ENCODE data around the gene DCLK3.

DCLK3 gene

DNA sequence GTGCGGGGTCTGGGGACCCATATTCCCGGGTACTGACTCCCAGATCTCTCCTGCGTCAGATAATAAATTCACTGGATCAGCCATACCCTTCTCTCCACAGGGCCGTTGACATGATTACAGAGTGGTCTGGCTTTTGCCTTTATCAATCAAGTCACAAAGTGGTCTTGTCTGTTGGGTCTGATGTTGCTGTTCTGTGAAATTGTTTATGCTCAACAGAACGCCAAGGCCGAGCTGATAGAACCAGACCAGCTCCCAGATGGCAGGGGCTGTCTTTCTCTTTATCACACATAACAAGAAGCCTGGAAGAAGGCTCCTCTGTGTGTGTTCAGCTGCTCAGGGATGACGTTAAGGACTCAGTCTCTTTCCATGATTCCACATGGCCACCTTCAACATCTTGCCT is 751 bp upstream of the DCLK3 start:
- DNase-seq: no peak

DNA sequence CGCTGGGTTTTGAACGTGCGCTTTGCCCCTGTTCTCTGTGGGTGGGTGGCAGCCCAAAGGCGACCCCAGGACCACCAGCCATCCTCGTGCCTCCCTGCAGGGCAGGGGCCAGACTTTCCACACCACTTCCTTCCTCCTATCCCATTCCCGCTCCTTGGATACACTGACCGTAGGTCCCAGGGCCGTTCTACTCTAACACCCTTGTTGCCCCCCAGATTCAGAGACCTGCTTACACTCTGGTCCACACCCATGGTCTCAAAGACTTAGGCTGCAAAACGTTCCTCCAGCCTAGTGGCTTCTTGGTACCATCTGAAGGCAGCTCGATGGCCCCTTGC is 318 bp upstream of the DCLK3 start:
- DNase-seq: no peak

DNA sequence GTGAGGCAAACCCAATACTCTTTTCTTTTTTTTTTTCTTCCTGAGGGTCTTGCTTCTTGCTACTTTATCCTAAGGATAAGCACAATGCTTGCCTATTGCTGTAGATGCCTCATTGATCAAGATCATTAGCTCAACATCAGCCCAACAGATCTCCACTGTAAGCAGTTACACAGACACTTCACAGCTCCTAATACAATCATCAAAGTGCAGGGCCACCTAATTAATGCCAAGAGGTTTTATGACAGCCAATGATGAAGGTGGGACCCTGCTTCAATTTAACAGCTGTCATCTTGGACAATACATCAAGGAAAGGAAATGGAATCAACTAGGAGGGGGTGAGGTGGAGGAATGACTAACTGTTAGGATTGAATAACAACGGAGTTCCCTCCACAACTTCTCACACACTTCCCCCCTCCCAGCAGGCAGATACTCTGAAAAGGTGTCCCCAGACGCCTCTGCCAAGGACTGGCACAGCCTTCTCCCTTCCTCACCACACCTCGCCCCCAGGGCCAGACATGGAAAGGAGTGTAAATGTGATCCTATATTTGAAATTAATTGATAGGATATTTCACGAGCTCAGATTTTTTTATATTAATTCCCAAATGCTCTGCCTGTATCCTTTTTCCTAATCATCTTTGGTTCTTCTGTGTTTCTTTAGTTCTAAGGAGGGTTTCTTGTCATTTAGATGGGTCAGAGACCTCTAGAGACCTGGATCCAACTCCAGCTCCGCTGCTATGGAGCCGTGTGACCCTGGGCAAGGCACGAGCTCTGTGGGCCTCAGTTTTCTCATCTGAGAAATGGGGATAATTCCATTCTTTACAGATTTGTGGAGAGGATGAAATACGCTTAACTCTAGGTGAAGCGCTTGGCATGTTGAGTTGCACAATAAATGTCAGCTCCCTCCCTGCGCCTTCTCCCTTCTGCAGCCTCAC is 1.2 kb downstream of the DCLK3 start:
- no peak for DNase-seq

DNA sequence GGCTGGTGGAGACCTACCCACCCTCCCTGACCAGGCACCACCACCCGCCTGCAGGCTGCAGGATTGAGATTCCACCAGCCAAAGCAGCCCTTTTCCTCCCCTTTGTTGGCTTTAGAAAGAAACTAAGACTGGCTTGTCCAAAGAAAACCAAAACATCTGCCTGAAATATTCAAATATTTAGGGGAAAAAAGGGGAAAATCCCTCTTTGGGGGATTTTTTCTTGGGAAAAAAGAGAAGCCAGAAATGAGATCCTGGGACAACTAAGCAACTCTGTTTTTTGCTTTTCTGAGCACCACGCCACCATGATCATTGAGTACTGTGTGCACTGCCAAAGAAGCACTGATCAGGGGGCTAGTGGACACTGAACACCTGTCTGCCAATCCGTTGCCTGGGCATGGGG is 2.6 kb downstream of the DCLK3 start:
- DNase-seq: no peak

DNA sequence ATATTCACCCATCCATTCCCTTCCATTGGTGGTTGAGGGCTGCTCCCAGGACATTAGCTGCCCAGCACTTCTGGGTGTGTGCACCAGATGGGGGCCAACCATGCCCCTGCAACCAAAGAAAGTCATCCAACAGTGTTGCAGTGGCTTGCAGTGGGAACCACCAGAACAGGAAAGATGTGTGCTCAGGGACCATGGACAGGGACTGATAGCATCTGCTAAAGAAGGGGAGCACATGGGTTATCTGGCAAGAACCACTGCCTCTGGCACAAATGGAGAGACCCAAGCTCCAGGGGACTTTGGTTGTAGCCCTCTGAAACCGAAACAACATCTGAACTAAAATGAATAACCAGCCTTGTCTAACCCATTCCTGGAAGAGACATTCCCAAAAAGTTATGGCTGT is 8.1 kb downstream of the DCLK3 start:
- no peak for DNase-seq

DNA sequence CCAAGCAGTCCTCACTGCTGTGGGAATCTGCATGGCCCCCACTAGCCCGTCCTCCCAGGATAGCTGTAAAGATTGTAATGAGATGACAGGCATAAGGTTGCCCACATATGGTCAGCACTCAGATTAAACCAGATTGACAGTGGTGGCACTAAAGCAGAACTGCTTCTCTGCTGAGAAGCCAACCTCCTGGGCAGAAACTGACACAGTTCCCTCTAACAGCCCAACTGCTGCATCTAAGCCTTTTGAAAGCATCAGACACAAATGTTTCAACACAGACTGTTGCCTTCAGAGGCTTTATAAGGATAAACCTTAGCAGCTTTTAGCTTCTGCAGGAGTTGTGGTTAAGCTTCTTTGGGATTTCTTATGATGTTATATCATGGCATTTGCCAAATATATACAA is 13.0 kb downstream of the DCLK3 start:
- no peak for DNase-seq

DNA sequence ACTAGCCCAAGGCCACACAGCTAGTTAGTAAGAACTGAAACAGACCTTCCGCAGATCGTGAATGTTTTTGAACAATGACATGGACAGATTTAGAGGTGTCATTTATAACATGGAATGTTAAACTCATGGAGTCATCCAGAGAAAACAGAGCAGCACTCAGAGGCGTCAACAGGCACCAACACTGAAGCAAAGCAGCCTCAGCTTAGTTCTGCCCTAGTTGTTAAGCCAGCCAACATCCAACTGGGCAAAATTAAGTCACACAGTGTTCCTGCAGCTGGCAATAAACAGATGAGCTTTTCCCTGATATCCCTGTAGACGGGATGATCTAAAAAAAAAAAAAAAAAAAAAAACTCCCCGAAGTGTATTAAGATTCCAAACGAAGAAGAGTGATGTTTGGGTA is 13.6 kb downstream of the DCLK3 start:
- no peak for DNase-seq

DNA sequence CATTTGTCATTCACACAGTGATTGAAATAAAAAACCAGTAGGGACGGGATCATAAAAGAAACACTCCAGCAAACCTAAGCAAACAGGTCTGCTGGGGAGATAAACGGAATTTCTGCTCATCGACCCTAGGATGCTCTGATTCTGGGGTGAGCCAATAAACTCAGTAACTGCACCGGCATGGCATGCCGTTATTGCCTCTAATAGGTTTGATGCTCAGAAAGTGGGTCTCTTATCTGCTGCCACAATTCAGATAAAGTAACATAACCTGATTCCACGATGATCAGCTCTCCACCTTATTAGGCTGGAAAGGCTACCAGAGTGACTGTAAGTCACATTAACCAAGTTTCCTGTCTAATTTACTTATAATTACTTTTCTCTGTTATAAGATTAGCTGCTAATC is 19.6 kb downstream of the DCLK3 start:
- DNase-seq: no peak

DNA sequence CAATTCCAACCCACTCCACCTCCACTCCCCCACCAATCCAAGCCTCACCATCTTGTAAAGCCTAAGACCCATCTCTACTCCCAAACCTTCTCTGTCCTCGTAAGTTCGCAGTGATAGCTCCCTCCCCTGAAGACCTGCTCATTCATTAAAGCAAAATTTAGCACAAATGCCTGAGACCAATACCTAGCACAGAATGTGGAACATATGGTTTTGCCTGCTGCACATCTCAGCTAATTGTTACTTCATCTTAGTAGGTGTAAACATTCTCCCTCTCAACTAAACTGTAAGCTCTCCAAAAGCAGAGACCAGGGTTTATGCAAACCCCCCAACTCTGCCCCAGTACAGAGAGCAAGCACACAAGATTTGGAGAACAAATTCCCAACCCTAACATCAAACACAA is 20.5 kb downstream of the DCLK3 start:
- no peak for DNase-seq

DNA sequence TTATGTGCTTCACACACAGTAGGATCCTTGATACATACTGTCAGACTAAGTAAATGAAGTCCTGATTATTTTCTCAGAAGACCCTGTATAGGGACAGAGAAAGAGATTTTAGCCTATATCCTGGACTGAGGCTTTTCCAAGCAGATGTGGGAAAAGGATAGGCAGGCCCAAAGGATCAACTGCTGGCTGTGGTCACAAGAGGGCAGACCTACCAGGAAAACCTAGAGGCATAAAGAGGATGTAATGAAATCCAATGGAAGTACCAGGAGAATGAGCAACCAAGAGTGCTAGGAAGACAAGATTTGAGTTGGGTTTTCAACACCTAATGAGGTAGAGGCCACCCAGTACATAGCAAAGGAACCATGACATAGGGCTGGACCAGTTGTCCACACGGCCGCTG is 23.1 kb downstream of the DCLK3 start:
- no peak for DNase-seq

DNA sequence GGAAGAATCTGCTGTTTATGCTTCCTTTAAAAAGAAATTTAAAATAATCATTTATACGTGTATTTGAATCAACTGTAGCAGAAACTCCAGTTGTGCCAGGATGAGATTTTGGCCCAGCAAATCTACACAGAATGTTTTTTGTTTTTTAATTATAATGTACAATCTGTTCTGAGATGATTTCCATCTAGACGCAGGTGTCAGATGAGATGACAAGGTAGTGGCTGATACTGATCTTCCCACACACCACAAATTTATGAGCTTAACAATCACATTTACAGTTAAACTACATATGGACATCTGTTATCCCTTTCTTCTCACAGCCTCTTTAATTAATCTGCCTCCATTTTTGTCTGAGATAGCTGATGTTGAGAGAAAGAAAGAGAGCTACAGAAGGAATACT is 23.6 kb downstream of the DCLK3 start:
- no peak for DNase-seq

DNA sequence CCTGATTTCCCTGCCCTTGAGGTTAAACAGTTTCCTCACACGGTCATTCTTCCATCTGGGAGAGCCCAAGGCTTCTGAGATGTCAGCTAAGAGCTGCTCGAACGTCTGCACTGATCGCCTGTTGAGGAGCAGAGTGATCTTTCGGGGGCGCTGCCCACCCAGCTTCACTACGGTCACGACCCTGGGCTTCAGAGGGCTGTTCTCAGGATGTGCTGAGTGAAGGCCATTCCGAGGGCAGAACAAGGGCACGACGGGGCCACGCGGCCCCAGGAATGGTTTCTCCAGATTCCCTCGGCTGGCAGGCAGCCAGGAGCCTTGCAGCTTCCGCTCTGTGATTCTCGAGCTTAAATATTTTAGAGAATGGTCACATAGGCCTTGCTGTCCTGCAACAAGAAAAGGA is 25.7 kb downstream of the DCLK3 start:
- DNase-seq: no peak

DNA sequence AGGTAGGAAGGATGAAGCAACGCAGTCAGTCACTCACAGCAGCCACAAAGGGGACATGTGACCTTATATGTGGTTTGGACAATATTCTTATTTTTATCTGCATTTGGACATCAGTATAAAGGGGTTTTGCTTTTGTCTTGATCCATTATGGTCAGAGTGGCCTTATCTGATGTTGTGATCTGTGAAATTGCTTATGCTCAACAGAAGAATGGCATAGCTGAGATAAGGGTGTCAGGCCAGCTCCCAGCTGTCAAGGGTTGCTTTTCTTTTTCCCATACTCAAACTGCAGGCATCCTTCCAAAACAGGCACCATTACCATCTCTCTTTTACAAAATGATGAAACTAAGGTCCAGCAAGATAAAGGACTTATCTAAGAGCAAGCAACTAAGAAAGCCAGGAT is 28.1 kb downstream of the DCLK3 start:
- no peak for DNase-seq

DNA sequence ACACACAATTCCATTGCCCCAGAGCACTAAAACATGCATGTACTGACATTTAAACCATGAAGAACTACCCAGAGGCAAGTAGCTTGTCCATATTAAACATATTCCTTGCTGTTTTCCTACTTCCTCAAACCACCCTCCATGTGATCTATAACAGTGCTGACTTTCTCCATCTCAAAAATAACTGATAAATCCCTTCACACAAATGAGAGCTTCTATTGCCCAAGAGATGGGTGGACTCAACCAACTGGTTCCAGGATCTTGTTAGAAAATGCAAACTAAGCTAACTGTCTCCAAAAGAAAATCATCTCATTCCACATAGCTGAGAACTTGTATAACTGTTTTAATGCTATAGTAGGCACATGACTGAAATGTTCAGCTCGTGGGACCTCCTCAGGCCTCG is 29.6 kb downstream of the DCLK3 start:
- no peak for DNase-seq

DNA sequence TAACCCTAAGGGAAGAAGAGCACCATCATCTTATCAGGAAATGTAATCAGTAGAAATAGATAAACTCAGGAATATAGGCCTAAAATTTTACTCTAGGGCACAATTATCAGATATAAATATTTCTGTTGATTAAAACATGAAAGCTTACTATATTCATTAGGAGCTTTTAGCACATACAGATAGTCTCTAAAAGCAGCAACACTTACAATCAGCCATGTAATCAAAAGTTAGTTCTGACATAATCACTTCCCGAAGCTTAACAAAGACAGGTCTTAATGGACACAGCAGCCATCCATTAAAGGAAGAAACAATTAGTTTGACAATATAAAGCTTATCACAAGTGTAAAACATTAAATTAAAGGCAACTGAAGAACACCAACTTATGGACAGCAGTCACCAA is 30.6 kb downstream of the DCLK3 start:
- DNase-seq: no peak

DNA sequence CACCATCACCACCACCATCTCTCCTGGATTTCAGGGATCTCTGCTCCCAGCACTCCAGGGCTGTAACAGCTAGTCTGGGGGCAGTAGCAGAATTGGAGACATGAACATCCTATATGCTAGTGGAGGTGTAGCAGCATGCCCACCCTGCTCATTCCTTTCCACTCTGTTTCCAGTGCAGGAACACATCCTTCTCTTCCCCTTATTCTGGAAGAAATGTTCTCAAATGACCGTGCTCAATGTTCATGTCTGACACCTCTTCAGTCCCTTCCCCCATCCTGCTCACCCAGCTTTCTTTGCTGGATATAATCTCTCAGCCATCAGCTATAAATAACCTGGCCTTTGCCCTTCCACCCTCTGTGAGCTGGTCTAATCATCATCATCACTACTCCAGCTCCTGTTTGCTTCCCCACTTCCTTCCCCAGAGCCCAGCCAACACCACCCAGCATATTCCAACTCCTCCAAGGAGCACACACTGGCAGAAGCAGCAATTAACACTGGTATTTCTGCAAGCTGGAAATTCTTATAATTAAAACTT is 31.1 kb downstream of the DCLK3 start:
- DNase-seq: peak; percentile 1

DNA sequence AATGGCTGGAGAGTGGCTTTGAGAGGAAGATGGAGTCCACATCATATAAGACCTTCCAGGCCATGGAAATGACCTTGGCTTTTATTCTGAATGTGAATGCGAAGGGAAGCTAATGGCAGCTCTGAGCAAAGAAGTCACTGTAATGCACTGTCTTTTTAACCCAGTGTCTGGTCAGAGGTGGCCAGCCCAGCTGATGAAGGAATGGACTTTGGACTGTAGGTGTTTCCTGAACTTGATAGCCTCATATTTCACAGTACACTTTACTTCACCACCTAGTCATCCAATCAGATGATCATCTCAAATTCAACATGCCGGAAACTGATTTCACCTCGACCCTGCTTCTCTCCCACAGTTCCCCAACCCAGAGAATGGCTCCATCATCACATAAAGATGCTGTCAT is 33.4 kb downstream of the DCLK3 start:
- DNase-seq: no peak

DNA sequence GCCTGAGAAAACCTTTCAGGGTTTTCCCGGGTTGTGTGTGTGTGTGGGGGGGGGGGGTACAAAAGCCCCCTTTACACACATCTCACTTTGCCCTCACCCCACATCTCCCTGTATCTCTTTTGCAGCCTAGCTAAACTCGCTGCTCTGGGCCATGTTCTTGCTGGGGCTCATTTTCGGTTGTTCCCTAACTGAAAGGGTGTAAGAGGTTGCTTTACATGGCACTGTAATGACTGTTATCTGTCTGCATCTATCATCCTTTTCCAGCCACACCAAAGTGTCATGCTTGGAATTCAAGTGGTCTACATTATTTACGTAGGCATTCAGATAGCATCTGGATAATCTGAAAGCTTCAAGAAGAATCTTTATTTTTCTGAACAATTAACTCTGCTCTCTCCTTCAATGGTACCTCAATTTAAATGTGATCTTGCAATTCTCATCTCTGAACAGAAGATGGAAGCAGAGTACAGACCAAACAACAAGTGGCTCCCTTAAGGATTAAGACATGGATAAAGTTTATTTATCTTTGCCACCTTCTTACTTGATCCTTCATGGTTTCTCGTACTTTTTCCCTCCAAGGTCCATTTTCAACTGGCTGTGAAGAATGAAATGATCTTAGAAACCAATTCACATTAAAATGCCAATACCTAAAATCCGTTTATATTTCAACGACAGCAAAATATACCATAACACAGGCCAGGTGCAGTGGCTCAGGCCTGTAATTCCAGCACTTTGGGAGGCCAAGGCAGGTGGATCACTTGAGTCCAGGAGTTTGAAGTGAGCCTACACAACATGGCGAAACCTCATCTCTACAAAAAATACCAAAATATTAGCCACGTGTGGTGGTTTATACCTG is 34.9 kb downstream of the DCLK3 start:
- peak; percentile 46 for DNase-seq

DNA sequence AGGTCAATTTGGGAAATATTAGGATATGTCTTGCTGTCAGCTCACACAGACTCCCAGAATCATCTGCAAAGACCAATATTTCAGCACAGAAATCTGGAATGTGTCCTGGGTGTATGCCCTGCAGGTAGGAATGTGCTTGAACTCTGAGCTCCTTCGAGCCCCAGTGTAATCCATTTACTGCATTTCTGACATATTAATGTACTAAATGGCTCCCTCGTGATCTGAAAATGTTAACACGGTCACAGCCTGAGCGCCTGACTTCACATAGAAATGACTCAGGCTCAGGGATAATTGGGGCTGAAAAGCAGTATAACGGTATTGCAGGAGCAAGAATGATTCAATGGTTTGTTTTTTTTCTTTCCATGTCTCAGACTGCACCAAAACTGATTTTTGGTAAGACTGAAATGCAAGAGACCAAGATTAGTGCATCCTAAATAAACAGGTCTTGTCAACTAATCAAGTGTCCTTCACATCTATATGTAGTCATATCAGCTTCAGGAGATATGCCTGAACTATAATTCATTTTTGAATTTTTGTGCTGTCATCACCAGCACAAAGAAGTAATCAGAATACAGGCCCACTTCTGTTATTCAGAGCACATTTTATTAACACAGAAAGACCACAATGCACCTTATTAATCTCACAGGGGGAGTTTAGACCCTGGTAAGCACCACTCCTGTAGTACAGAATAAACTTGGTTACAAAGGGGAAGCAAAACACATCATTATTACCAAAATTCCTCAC is 49.8 kb downstream of the DCLK3 start:
- no peak for DNase-seq

DNA sequence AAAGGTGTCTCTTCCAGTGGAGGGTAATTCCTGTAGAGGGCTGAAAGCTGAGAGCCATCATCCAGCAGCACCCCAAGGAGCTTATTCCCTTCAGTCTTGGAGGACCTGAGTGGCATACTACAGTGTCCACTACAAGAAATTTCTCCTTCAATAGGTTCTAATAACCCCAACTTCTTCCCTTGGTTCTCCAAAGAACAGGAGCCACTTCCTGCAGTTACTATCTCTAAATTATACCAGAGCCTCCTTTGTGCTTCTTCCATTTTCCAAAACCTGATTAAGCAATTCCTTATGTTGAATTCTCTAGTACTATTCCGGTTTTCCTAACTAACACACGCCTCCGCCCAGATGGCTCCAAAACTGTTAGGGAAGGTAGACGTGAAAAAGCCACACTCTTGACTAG is 50.4 kb downstream of the DCLK3 start:
- no peak for DNase-seq

DNA sequence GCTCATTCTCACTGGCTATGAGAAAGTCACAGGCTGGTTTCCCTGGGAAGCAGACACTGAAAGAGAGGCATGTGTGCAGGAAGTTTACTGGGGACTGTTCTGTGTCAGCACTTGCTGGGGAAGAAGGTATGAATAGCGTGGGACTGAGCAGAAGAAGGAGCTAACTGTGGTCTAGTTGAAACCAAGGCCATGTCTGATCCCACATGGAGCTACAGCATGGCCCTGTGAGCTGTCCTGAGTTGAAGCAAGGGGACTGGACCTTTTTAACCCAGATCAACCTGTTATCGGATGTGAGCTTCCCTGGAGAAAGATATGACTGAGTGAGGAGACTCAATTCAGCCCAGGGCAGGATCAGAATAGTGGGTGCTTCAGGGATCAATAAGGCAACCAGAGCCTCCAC is 53.7 kb downstream of the DCLK3 start:
- DNase-seq: no peak

DNA sequence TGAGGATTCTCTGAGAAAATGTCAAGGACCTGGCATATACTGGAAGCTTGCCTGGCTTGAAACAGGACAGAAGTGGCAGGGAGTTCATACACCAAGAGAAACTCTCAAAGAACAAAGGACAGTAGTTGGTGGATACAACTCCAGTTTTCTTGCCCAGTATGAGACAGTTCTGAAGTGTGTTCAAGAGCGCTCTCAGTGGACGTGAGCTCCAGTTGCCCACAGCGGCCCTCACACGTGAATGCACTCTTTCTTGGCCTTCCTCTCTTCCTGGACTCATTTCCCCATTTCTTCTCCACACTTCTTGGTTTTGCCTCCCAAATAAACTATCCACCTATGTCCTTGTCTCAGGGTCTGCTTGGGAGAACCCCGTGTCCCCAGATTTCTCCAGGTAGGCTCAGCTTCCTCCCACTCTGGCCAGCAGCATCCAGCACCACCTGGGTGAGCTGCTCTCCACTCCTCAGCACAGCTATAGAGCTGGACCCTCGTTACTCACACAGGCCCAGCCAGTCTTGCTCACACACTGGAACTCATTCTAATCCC is 54.5 kb downstream of the DCLK3 start:
- no peak for DNase-seq

DNA sequence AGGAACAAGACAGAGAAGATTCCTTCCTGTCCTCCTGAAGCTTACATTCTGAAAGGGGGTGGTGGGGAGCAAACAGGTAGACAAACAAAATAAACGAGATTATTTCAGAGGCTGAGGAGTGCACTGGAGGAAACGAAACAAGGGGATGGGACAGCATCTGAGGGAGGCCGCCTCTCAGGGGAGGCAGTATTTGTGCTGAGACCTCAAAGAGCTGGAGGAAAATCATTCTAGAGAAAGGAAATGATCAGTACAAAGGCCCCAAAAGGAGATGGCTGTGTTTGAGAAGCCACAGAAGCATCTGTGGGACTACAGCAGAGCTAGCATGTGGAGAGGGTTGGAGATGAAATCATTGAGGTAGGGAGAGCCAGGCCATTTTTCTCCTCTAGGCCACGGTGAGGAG is 55.1 kb downstream of the DCLK3 start:
- no peak for DNase-seq
